K562 (cell line): ENCODE results near the gene MAPK8IP2. TPM values are rescaled to one million over a fixed set of nuclear protein-coding genes. Genes with fewer than 3 reads are reported as not detected.

ENCODE experiments used
- ATAC-seq: fragments of 200-7000 bp; cut with Tn5 transposase; 3 replicates; pipeline ENCODE4 v1.9.1; 2020; ENCODE audit warnings: moderate library complexity
- BruUV-seq: library from RNA; stranded (reverse); fragments of 400-500 nt; replicated peaks from 2 replicates; lab custom pipeline; 2021; lab: Mats Ljungman, UMichigan
- CTCF ChIA-PET: fragments of 300-600 bp; formaldehyde crosslinking; extraction: SDS; loops from one replicate; lab custom pipeline; 2021; ENCODE audit warnings: low intra/inter-chr PET ratio; lab: Yijun Ruan, JAX
- POLR2A ChIA-PET: fragments of 300-600, 350-650 bp; sonication (Branson Sonifier 250); formaldehyde crosslinking; extraction: SDS; loops from one replicate; lab custom pipeline; 2021; ENCODE audit warnings: antibody characterized with exemption, inconsistent platforms; lab: Yijun Ruan, JAX
- DNase-seq, 4 experiments: peaks; one replicate each; pipeline versions ENCODE4 v3.0.0 to v3.0.0-alpha.2; 2011 to 2018; ENCODE audit warnings: low spot score in 3 of 4, mixed read lengths in 3 of 4; ENCODE audit errors: extremely low read depth in 1 of 4
- FAIRE-seq: peaks from 2 replicates; lab custom pipeline; 2011; peaks lifted over from hg19 to GRCh38; lab: Jason Lieb, UNC
- H2AFZ ChIP-seq: 2 replicates; pipeline ENCODE4 v1.6.0; 2011; ENCODE audit warnings: low read depth, low read length, control low read depth, inconsistent platforms
- H3K27ac ChIP-seq: fragments of 200-600 bp; 3 replicates; pipeline ENCODE4 v1.8.0; 2011; ENCODE audit warnings: low read depth, mild to moderate bottlenecking, control low read depth, inconsistent platforms, low read length, moderate library complexity, mixed read lengths; ENCODE audit errors: extremely low read depth
- H3K27me3 ChIP-seq, 2 experiments: fragments of 300-600 bp in 1 of 2; 2 replicates in 1 of 2; 3 replicates in 1 of 2; pipeline versions ENCODE4 v1.6.0 to v1.8.0; 2011; ENCODE audit warnings: inconsistent platforms in 2 of 2, low read length in 2 of 2, mild to moderate bottlenecking in 1 of 2, mixed read lengths in 1 of 2, moderate library complexity in 1 of 2; ENCODE audit not compliant: control insufficient read depth in 2 of 2, insufficient read depth in 2 of 2
- H3K36me3 ChIP-seq: fragments of 300-600 bp; 3 replicates; pipeline ENCODE4 v1.8.0; 2011; ENCODE audit warnings: mild to moderate bottlenecking, low read length, inconsistent platforms; ENCODE audit not compliant: control insufficient read depth, insufficient read depth
- H3K4me1 ChIP-seq, 2 experiments: fragments of 200-600 bp in 1 of 2; replicated peaks in 1 of 2; 2 replicates in 1 of 2; 3 replicates in 1 of 2; pipeline versions ENCODE4 v1.5.1 to v1.8.0; 2011; ENCODE audit warnings: inconsistent platforms in 2 of 2, low read length in 2 of 2, mild to moderate bottlenecking in 1 of 2, mixed read lengths in 1 of 2, moderate library complexity in 1 of 2; ENCODE audit not compliant: control insufficient read depth in 2 of 2, insufficient read depth in 2 of 2
- H3K4me2 ChIP-seq: 2 replicates; pipeline ENCODE4 v1.6.1; 2011; ENCODE audit warnings: low read length, control low read depth, inconsistent platforms, mixed read lengths; ENCODE audit not compliant: insufficient read depth
- H3K4me3 ChIP-seq: fragments of 200-600 bp; sonication (generic), shearing (Covaris generic); 2 replicates; pipeline ENCODE4 v1.5.1; 2016; ENCODE audit warnings: control low read depth, inconsistent platforms
- H3K79me2 ChIP-seq: fragments of 200-600 bp; 3 replicates; pipeline ENCODE4 v1.8.0; 2011; ENCODE audit warnings: low read length, inconsistent platforms; ENCODE audit not compliant: control insufficient read depth, insufficient read depth
- H3K9ac ChIP-seq, 2 experiments: 2 replicates each; pipeline versions ENCODE4 v1.6.0 to v1.6.1; 2011; ENCODE audit warnings: low read depth in 2 of 2, low read length in 2 of 2, control low read depth in 1 of 2, inconsistent platforms in 1 of 2, mild to moderate bottlenecking in 1 of 2, mixed read lengths in 1 of 2; ENCODE audit not compliant: insufficient read depth in 1 of 2
- H3K9me1 ChIP-seq: one replicate; pipeline ENCODE4 v1.6.0; 2011; ENCODE audit warnings: inconsistent platforms, mild to moderate bottlenecking, low read length, moderate library complexity; ENCODE audit not compliant: control insufficient read depth, insufficient read depth
- H3K9me3 ChIP-seq: replicated peaks from 2 replicates; pipeline ENCODE4 v1.5.1; 2011; ENCODE audit warnings: low read depth, low read length, inconsistent platforms; ENCODE audit not compliant: control insufficient read depth, insufficient read depth
- H4K20me1 ChIP-seq: replicated peaks from 2 replicates; pipeline ENCODE4 v1.6.1; 2011; ENCODE audit warnings: low read length, inconsistent platforms, mixed read lengths; ENCODE audit not compliant: control insufficient read depth, insufficient read depth
- BRF1 ChIP-seq: IDR thresholded peaks from 3 replicates; pipeline ENCODE4 v1.6.1; 2011; ENCODE audit warnings: borderline replicate concordance, mild to moderate bottlenecking; ENCODE audit not compliant: insufficient read length; ENCODE audit errors: extremely low read depth
- CBFB ChIP-seq: sonication (generic); formaldehyde crosslinking; IDR thresholded peaks from 2 replicates; pipeline ENCODE4 v1.4.0; 2020; ENCODE audit warnings: mild to moderate bottlenecking, missing genetic modification reagents
- DACH1 ChIP-seq: fragments of 450-650 bp; IDR thresholded peaks from 2 replicates; pipeline ENCODE4 v1.6.1; 2018; ENCODE audit not compliant: partially characterized antibody
- KDM4B ChIP-seq, 2 experiments: fragments of 450-650 bp in 1 of 2; sonication (generic) in 1 of 2; IDR thresholded peaks; 2 replicates each; pipeline ENCODE4 v1.6.1; 2016 to 2017; ENCODE audit warnings: borderline replicate concordance in 2 of 2, antibody characterized with exemption in 1 of 2, low read depth in 1 of 2, mild to moderate bottlenecking in 1 of 2
- MAFG ChIP-seq: fragments of 450-650 bp; conservative IDR thresholded peaks from 2 replicates; pipeline ENCODE4 v1.6.1; 2016; ENCODE audit warnings: missing genetic modification characterization, missing compliant biosample characterization
- MCM3 ChIP-seq: fragments of 450-650 bp; IDR thresholded peaks from 2 replicates; pipeline ENCODE4 v1.6.1; 2016
- NFE2 ChIP-seq: IDR thresholded peaks from 2 replicates; pipeline ENCODE4 v1.6.1; 2014; ENCODE audit warnings: antibody characterized with exemption, low read depth
- PHB ChIP-seq: fragments of 250-450 bp; sonication (Bioruptor Pico); IDR thresholded peaks from 2 replicates; pipeline ENCODE4 v1.5.0; 2021
- POLR3A ChIP-seq: IDR thresholded peaks from 2 replicates; pipeline ENCODE4 v1.6.1; 2011; ENCODE audit warnings: borderline replicate concordance, mild to moderate bottlenecking, moderate library complexity; ENCODE audit not compliant: insufficient read length, insufficient read depth; ENCODE audit errors: extremely low read depth
- SIRT6 ChIP-seq: IDR thresholded peaks from one replicate; pipeline ENCODE4 v1.6.1; 2012; ENCODE audit warnings: low read depth, mild to moderate bottlenecking, control low read depth, inconsistent platforms, low read length, moderate library complexity
- ZBED1 ChIP-seq: IDR thresholded peaks from 2 replicates; pipeline ENCODE4 v1.6.1; 2014
- ZKSCAN1 ChIP-seq: fragments of 150-350 bp; IDR thresholded peaks from 2 replicates; pipeline ENCODE4 v1.6.1; 2016; ENCODE audit warnings: low read depth, low read length
- ZNF77 ChIP-seq: fragments of 250-450 bp; sonication (Bioruptor Pico); IDR thresholded peaks from 2 replicates; pipeline ENCODE4 v1.5.0; 2020
- WGBS: fragments of 100-300 bp; shearing (Covaris generic); methylation state at CpG from one replicate; pipeline ENCODE4 v1.1.6; 2016; ENCODE audit warnings: low coverage, mixed read lengths; ENCODE audit not compliant: insufficient coverage; ENCODE audit errors: missing lambda C conversion rate; 5-methylcytosine and 5-hydroxymethylcytosine counted together
- in situ Hi-C: fragments of 300-500 bp; cut with MboI; formaldehyde crosslinking; loops from 4 replicates; pipeline ENCODE4 v1.15.0; 2018; ENCODE audit warnings: inconsistent platforms, mixed read lengths
- intact Hi-C: fragments of 100-400 bp; cut with micrococcal nuclease; formaldehyde crosslinking; loops from 2 replicates; pipeline ENCODE4 v1.14.2; 2022
- polyA plus RNA-seq, 8 experiments: library from polyadenylated mRNA; depleted of rRNA in 4 of 8; stranded (reverse) in 5 of 8; unstranded in 3 of 8; fragments of >200 nt; fragmentation: Nextera tagmentation in 2 of 8; fragmentation: Illumina TruSeq in 1 of 8; extraction: Ambion mirVana in 2 of 8; extraction: Trizol in 1 of 8; gene quantifications; 2 replicates each; pipeline versions ENCODE4 v1.2.1 to v1.2.3, GENCODE V29; 2011 to 2014; ENCODE audit warnings: inconsistent platforms in 1 of 8, missing spikeins in 1 of 8
- total RNA-seq, 7 experiments: library from RNA; depleted of rRNA in 6 of 7; stranded (reverse); fragments of >200 nt in 6 of 7; fragmentation: Illumina TruSeq in 2 of 7; extraction: Trizol in 2 of 7; gene quantifications; 2 replicates each; pipeline versions ENCODE4 v1.2.1 to v1.2.3, GENCODE V29; 2011 to 2021; ENCODE audit warnings: low replicate concordance in 1 of 7
- TF ChIP-seq, protein P1 (sequence below): fragments of 450-650 bp; IDR thresholded peaks from 2 replicates; pipeline ENCODE4 v1.7.0; 2016; ENCODE audit warnings: borderline replicate concordance
- TF ChIP-seq, protein P2 (sequence below): sonication (generic); formaldehyde crosslinking; IDR thresholded peaks from 2 replicates; pipeline ENCODE4 v1.8.1; 2023; ENCODE audit warnings: mild to moderate bottlenecking, missing genetic modification reagents
- TF ChIP-seq, protein P3 (sequence below): sonication (generic); formaldehyde crosslinking; IDR thresholded peaks from 2 replicates; pipeline ENCODE4 v1.8.0; 2023; ENCODE audit warnings: mild to moderate bottlenecking, missing genetic modification reagents
- TF ChIP-seq, protein P4 (sequence below): fragments of 250-450 bp; sonication (Bioruptor Pico); IDR thresholded peaks from 2 replicates; pipeline ENCODE4 v1.8.0; 2021; ENCODE audit warnings: moderate library complexity, mild to moderate bottlenecking, inconsistent platforms
- TF ChIP-seq, protein P5 (sequence below): sonication (generic); formaldehyde crosslinking; IDR thresholded peaks from 2 replicates; pipeline ENCODE4 v1.8.0; 2022; ENCODE audit warnings: mild to moderate bottlenecking, missing genetic modification reagents

Gene MAPK8IP2
- total and polyA plus RNA-seq, 9 of the 15 experiments (the other 6 are each of a cell fraction or from before 2014, with no cell fraction given), result 0.01 to 0.47 (median 0.07) TPM; not detected in 2

DNA sequence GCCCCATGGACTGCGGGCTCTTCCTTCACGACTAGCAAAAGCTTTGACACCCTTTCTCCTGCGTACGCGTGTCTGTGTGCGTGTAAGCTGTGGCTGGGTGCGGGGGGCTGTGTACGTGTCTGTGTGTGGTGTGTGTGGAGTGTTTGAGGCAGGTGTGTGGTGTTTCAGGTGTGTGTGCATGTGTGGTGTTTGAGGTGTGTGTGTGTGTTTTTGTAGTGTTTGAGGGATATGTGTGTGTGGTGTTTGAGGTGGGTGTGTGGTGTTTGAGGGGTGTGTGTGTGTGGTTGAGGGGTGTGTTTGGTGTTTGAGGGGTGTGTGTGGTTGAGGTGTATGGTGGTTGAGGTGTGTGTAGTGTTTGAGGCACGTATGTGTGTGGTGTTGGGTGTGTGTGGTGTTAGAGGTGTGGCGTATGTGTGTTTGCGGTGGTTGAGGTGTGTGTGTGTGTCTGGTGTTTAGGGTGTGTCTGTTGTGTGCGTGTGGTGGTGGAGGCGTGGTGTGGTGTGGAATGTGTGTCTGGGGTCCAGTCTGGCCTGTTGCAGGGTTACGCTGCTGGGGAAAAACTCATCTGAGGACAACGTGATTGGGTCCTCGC is 28.0 kb downstream of the MAPK8IP2 start (continued):
- TF ChIP-seq, protein P1, sequence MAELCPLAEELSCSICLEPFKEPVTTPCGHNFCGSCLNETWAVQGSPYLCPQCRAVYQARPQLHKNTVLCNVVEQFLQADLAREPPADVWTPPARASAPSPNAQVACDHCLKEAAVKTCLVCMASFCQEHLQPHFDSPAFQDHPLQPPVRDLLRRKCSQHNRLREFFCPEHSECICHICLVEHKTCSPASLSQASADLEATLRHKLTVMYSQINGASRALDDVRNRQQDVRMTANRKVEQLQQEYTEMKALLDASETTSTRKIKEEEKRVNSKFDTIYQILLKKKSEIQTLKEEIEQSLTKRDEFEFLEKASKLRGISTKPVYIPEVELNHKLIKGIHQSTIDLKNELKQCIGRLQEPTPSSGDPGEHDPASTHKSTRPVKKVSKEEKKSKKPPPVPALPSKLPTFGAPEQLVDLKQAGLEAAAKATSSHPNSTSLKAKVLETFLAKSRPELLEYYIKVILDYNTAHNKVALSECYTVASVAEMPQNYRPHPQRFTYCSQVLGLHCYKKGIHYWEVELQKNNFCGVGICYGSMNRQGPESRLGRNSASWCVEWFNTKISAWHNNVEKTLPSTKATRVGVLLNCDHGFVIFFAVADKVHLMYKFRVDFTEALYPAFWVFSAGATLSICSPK, result no peak; the same call in 1 of the 2 replicates
- no peak for TF ChIP-seq KDM4B (IDR thresholded peaks at IDR 0.05; ENCODE audit: borderline replicate concordance in 2 of 2, low read depth in 1 of 2)
- no peak for TF ChIP-seq MAFG (tag)
- TF ChIP-seq MCM3, result peak; percentile 54; the same call in 1 of the 2 replicates
- TF ChIP-seq BRF1, result no peak
- TF ChIP-seq DACH1, result no peak

DNA sequence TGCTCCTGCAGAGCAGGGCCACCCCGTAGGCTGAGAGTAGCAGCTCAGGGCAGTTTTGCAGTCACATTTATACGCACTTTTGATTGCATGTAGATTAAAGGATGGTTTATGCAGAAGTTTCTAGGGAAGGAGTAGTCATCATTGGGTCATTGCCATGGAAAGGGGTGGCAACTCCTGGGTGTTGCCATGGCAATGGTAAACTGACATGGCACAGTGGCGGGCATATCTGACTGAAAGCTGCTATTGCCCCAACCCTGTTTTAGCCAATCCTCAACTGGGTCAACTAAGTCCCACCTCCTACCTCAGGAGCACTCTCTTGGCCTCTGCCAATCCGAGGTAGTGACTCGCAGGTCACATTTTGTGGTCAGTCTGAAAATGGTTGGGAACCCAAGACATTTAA is 29.8 kb downstream of the MAPK8IP2 start:
- BruUV-seq, result no TSS peak
- Histone ChIP-seq H4K20me1 (no peaks in the 10 kb centered on the region), H3K27ac (no peak overlapping the region), H3K9me1 (no peaks in the 10 kb centered on the region), H2AFZ (no peak overlapping the region), H3K4me1 (peaks cover 5 to 33% of the 10 kb centered on the region in 2 experiments; a peak in 4 of 5 replicates), H3K4me2 (no peak overlapping the region), H3K9me3 (no peaks in the 10 kb centered on the region), H3K9ac (no peak overlapping the region), H3K79me2 (no peaks in the 10 kb centered on the region; the same call in 2 of the 3 replicates), H3K4me3 (no peak overlapping the region), H3K27me3 (peaks cover 1 to 2% of the 10 kb centered on the region in 2 experiments; a peak in 4 of 5 replicates), H3K36me3 (no peaks in the 10 kb centered on the region)
- in situ Hi-C loops, result no loop called here
- DNase-seq (no peak), ATAC-seq (no peak), FAIRE-seq (no peak)
- 85% methylated on average over 4 of the region's 5 CpGs for WGBS
- ChIA-PET POLR2A (interaction anchor here (0.8 kb wide), 1 partner anchor 11 kb away, joined by 3 read pairs; no protein-coding TSS in a partner anchor), CTCF (no interaction called here)
- intact Hi-C loops, result no loop called here
- TF ChIP-seq PHB (CRISPR knock-in tag), result no peak
- no peak for TF ChIP-seq ZKSCAN1
- no peak for TF ChIP-seq CBFB
- TF ChIP-seq, protein P2, sequence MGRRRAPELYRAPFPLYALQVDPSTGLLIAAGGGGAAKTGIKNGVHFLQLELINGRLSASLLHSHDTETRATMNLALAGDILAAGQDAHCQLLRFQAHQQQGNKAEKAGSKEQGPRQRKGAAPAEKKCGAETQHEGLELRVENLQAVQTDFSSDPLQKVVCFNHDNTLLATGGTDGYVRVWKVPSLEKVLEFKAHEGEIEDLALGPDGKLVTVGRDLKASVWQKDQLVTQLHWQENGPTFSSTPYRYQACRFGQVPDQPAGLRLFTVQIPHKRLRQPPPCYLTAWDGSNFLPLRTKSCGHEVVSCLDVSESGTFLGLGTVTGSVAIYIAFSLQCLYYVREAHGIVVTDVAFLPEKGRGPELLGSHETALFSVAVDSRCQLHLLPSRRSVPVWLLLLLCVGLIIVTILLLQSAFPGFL (CRISPR knock-in tag), result no peak
- TF ChIP-seq, protein P3, sequence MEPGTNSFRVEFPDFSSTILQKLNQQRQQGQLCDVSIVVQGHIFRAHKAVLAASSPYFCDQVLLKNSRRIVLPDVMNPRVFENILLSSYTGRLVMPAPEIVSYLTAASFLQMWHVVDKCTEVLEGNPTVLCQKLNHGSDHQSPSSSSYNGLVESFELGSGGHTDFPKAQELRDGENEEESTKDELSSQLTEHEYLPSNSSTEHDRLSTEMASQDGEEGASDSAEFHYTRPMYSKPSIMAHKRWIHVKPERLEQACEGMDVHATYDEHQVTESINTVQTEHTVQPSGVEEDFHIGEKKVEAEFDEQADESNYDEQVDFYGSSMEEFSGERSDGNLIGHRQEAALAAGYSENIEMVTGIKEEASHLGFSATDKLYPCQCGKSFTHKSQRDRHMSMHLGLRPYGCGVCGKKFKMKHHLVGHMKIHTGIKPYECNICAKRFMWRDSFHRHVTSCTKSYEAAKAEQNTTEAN, result no peak
- no peak for TF ChIP-seq SIRT6
- no peak for TF ChIP-seq ZBED1
- no peak for TF ChIP-seq POLR3A
- TF ChIP-seq, protein P4, sequence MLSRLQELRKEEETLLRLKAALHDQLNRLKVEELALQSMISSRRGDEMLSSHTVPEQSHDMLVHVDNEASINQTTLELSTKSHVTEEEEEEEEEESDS (CRISPR knock-in tag), result no peak
- no peak for TF ChIP-seq NFE2
- no peak for TF ChIP-seq ZNF77 (CRISPR knock-in tag)
- TF ChIP-seq, protein P5, sequence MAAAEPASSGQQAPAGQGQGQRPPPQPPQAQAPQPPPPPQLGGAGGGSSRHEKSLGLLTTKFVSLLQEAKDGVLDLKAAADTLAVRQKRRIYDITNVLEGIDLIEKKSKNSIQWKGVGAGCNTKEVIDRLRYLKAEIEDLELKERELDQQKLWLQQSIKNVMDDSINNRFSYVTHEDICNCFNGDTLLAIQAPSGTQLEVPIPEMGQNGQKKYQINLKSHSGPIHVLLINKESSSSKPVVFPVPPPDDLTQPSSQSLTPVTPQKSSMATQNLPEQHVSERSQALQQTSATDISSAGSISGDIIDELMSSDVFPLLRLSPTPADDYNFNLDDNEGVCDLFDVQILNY (CRISPR knock-in tag), result no peak
